ENCODE measurements around the gene ARHGAP35.
A peak's percentile ranks its signal among the peaks of the same experiment; 100 is the strongest.
"Not testable (repeated sequence)": the region's sequence is repeated elsewhere in the genome, so short reads cannot be mapped to it uniquely, and the experiment has no call there.

ARHGAP35 gene

DNA sequence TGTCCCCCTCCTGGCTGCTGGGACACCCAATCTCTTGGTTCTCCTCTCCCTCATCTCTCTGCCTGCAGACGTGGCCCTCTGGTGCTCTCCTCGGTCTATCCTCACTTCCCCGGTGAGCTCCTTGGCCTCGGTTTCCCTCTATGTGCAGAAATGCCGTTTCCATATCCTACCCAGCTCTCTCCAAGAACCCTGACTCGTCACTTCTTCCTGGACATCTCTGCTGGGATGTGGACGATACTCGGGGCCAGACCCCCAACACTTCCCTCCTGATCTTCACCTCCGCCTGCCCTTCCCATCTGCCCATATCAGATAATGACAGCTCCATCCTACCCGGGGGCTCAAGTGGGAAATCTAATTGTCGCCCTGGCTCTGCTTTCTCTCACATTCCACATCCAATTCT is 18.0 kb upstream of the ARHGAP35 start:
- DNase-seq (ENCODE audit: low read depth in 2 of 3, low spot score in 1 of 3): no peak

DNA sequence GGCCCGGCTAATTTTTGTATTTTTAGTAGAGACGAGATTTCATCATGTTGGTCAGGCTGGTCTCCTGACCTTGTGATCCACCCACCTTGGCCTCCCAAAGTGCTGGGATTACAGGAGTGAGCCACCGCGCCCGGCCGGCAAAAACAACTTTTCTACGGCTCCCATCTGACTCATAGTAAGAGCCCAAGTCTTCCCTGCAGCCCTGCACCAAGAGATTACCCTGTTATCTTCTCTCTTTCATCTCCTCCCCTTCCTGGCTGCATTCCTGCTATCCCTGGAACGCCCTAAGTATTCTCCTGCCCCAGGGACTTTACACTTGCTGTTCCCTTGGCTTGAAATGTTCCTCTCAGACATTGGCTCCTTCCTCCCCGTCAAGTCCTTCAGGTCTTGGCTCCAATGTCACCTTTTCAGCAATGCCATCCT is 16.7 kb upstream of the ARHGAP35 start:
- DNase-seq (ENCODE audit: low read depth in 2 of 3, low spot score in 1 of 3): no peak

DNA sequence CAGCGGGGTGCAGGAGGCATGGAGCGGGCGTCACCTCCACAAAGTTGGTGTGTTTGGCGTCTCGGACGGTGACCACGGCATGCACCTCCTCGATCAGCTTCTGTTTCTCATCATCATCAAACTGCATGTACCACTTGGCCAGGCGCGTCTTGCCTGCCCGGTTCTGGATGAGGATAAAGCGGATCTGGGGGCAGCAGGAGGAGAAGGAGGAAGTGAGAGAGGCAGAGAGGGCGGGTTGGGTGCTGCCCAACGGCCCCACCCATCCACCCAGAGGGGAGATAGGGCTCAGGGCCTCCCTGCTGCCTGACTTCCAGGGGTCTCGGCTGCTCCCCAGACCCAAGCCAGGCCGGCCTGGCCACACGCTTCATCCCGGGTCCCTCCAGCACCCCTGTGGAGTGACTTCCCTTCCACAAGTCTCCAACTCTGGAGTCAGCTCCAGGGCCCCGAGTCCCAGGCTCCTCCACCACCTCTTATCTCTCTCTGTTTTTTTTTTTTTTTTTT is 14.8 kb upstream of the ARHGAP35 start:
- no peak for DNase-seq (ENCODE audit: low read depth in 2 of 3, low spot score in 1 of 3)

DNA sequence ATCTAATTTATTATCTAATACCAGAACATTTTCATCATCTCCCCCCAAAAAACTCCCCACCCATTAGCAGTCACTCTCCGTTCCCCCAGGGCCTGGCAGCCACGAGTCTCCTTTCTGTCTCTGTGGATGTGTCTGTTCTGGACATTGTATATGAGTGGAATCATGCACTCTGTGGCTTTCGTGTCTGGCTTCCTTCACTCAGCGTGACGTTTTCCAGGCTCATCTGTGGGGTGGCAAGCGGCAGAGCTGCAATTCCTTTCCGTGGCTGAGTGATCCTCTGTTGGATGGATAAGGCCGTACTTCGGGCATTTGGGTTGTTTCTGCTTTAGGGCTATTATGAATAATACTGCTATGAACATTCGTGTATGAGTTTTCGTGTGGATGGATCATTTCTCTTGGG is 13.3 kb upstream of the ARHGAP35 start:
- no peak for DNase-seq (ENCODE audit: low read depth in 2 of 3, low spot score in 1 of 3)

DNA sequence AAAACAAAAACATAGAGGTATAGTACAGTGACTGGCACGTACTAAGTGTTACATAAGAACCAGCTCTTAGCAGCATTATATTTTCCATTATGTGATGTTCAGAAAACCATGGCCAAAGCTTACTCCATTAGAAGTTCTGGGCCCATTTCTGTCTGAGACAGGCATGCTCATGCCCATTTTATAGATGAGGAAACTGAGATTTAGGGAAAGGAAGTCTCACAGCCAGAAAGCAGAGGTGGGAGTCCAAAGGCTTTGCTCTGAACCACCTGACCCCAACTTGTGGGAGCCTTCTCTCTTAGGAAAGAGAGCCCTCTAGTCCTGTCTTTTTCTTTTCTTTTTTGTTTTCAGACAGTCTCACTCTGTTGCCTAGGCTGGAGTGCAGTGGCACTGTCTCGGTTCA is 12.4 kb upstream of the ARHGAP35 start:
- DNase-seq (ENCODE audit: low read depth in 2 of 3, low spot score in 1 of 3): no peak

DNA sequence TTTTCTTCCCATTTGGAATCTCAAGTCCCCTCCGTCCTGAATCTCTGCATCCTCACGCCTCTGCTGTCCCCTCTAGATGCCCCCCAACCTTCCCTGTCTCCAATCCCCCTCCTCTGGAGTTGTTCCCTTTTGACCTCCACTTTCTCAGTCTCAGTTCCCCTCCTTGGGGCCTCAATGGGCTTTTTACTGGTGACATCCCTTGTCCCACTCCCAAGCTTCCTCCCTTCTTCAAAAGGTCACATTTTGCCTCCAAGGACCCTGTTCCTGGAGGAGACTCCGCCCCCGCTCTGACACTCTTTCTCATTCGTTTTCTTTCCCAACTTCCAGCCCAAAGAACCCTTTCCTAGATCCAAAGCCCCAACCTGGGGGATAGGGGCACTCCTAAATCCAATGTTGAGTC is 11.2 kb upstream of the ARHGAP35 start:
- DNase-seq (ENCODE audit: low read depth in 2 of 3, low spot score in 1 of 3): no peak

DNA sequence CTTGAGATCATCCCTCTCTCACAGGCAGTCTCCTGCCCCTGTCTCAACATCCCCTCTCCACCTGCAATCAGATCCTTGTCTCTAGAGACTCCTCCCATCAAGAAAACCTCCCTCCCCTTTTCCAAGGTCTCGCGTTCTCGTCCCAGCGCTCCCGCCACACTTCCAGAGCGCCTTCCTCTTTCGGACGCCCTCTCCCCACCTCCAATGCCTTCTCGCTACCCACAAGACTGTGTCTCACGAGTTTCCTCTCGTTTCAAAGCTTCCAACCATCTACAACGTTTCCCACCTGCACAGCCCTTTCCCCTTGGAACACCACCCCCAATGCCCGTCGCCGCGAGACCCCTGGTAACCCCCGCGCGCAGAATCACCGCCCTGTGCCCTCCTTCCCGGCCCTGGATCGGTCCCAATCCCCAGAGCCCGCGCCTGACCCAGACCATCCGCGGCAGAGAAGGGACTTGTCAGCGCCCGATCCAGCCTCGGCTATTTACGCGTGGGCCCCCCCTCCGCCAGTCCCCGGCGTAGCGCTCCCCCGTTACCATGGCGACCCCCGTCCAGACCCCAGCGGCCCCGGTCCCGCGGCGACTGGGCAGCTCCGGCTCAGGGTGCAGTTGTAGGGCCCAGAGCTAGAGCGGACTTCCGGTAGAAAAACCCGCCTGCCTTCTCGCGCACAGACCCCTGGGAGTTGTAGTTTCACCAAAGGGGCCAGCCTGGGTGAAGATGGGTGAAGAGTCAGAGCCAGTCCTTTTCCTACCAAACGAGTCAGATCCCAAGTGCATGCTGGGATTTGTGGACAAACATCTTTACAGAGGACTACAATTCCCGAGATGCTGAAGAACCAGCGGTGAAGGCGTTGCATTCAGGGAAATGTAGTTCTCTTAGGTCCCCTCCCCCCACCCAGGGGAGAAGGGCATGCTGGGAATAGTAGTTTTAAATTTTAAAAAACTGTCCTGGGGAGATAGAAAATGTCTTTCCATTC is 10.3 kb upstream of the ARHGAP35 start, which contains the start of gene AP2S1:
TSS of gene AP2S1 (minus strand) at position 619 of the 976 bp plus-strand sequence. CDS start at position 539, 80 bp downstream.
- DNase-seq (ENCODE audit: low read depth in 2 of 3, low spot score in 1 of 3): peak; percentile 84 to 91 (median 89)

DNA sequence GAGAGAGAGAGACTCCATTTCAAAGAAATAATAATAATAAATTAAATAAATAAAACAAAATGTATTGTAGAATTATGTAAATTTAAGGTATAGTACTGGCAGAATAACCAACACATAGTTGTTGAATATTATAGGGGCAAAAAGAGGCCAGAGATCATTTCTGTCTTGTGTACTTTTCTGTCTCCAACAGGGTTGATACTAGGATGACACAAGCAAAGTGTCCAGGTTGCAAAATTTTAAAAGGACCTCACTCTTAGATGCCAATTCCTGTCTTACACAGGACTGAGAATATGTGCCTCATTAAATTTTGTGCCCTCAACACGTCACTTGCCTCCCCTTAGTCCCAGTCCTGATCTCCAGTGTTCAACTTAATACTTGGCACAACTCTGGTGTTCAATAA is 8.0 kb upstream of the ARHGAP35 start:
- no peak for DNase-seq (ENCODE audit: low read depth in 2 of 3, low spot score in 1 of 3)

DNA sequence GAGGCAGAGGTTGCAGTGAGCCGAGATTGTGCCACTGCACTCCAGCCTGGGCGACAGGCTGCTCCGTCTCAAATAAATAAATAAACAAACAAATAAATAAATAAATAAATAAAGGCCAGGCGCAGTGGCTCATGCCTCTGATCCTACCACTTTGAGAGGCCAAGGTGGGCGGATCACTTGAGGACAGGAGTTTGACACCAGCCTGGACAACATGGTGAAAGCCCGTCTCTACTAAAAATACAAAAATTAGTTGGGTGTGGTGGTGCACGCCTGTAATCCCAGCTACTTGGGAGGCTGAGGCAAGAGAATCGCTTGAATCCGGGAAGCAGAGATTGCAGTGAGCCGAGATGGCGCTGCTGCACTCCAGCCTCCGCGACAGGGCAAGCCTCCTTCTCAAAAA is 6.1 kb upstream of the ARHGAP35 start:
- not testable (repeated sequence) for DNase-seq (ENCODE audit: low read depth in 2 of 3, low spot score in 1 of 3)

DNA sequence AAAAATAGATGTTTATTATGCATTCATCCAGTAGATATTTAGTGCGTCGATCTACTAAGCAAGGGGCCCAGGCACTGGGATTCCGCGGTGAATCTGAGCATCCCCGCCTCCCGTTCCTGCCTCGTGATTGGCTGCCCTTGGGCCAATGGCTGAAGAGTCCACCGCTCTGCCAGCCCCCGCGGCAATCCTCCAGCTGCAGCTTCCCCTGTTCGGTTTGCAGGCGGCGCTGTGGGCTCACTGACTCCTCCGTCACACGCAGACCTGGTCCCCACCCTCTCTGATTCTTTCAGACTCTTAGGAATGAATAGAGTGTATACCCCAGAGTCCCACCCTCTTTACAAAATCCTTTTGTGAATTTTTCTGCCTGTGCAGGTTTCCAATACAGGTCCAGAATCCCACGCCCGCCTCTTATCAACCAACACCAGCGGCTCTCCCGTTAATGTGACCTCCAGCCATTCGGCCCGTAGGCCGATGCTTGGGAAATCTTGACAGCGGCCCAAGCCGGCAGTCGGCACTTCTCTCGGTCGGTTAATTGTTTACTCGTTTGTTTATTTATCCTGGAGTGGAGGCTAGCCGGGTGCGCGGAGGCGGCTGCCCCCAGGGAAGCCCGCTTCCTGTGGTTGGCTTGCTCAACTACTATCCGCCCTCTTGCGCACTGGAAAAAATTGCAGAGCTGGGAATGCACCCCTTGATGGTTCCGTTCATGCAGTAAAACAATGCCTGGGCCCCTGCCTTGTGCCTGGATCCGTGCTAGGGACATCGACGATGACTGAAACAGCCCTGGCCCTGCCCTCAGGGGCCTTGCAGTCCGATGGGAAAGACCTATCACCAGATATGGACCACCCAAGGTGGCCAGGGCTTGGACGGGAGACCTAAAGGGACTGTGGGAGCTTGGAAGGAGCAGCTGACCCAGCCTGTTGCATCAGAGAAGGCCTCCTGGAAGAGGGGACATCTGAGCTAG is 4.5 kb upstream of the ARHGAP35 start:
- peak; percentile 83 to 90 (median 86) for DNase-seq (ENCODE audit: low read depth in 2 of 3, low spot score in 1 of 3)

DNA sequence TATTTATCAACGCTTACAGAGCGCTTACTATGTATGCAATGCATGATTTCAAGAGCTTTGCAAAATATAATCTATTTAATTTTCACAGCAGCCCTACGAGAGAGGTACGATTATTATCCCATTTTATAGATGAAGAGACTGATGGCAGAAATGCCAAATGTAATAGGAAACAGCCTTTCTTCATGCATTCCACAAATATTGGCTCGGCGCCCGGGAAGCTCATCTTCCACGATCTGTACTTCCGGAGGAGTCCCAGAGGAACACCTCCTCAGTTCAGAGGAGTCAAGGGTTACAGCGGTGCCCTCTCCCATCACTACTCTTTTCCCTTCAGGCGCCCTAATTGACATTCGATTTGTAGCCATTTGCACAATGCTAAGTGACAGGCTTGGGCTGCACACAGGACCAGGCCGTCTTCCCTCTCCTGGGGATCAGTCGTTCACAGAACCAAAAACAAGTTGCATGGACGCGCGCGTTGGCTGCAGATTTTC is 1.1 kb upstream of the ARHGAP35 start:
- DNase-seq (ENCODE audit: low read depth in 2 of 3, low spot score in 1 of 3): no peak

DNA sequence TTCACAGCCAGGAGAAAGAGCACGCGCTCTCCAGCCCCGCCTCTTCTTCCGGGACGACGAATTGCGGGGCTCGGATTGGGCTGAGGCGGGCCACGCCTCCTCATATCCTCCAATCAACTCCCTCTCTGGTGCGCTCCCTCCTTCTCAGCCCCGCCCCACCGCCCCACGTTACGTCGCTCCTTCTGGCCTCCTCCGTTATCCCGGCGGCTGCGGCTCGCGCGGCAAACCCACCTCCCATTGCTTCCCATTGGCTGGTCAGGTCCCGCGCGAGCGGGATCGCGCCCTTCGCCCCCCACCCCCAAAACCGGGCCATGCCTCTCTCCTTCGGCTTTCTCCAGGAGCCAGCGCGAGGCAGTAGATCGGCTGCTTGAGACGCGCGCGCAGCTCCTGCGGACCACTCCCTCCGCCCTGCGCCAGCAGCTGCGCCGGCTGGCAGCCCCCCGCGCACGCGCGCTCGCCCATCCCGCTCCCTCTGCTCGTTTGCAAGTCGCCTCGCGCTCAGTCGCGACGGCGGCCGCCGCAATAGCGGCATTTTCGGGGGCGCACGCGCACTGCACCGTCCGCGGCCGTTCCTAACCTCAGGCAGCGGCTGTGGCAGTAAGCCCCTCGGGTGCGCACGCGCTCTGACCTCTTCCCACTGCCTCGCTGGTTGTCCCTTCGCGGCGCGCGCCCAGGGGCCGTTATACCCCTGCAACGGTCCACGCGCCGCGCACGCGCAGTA is 512 bp upstream of the ARHGAP35 start:
- DNase-seq (ENCODE audit: low read depth in 2 of 3, low spot score in 1 of 3): peak; percentile 91 to 97 (median 97)

DNA sequence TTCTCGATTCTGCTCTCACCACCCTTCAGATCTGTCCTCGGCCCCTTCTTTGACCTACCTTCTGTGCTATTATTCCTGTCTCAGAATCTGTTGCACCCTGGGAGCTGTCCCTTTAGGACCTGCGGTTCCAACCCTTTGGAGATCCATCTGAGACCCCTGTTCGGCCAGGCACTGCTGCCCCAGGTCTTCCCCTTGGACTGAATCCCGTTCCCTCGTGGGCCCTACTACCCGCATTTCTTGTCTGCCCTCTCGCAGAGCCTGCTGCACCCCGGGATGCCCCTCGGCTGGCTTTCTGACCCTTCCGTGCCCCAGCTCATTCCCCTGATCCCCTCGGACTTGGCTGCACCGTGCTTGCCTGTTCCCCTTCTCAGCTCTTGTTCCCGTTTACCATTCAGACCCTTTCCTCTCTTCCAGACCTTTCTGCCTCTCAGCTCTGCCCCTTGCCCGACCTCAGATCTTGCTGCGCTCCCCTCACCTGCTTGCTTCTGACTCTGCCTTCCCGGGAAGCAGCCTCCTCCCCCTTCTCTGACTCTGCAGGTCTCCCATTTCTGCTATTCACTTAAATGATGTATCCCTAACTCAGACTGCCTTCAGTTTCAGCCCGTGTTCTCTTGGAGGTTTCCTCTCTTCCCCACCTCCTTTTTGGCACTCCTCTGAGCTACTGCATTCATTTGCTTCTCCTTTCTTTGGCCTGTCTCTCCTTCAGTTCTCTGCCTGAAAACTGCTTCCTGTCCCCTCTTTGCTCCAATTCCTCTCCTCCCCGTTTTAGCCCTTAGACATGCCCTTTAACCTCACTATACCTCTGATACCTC is 1.1 kb downstream of the ARHGAP35 start:
- DNase-seq (ENCODE audit: low read depth in 2 of 3, low spot score in 1 of 3): no peak

DNA sequence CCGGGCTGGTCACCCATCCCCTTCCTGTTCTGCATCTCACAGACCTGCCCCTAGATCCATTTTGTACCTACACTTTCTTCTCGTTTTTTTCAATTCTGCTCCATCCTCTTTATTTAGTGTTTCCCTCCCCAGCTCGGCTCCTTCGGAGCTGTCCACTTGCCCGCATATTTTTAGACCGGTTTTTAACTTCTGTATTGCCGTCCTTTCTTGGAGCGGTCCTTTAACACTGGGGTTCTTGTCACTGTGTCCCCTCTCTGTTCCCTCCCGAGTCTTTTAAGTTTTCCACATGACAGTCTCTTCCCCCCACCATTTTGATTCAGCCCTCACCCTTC is 1.7 kb downstream of the ARHGAP35 start:
- DNase-seq (ENCODE audit: low read depth in 2 of 3, low spot score in 1 of 3): no peak

DNA sequence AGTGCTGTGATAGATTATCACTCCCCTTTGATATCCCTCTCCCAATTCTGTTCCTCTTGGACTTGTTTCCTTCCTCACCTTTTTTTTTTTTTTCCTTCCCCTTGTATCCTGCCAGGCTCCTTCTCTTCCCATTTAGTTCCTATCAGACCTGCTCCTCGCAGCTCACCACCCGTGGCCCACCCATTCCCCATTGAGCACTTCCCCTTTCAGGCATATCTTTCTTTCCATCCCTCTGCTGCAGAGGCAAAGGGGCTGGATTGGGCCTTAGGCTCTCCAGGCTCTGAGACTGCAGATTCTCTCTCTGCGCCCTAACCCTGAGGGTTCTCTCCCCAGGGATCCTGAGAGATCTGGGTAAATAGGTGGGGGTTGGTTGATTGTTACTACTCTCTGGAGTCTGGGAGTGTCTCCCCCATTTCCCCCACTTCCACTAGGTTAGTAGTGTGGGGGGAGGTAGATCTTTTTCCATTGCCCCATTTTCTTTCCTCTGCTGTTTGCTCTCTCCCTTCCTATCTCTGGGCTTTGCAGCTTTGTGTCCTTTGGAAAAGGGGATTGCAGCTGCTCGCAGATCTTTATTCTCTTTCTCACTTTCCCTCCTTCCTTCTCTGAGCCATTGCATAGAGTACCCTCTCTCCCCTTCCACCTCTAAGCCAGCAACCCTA is 2.3 kb downstream of the ARHGAP35 start:
- DNase-seq (ENCODE audit: low read depth in 2 of 3, low spot score in 1 of 3): no peak

DNA sequence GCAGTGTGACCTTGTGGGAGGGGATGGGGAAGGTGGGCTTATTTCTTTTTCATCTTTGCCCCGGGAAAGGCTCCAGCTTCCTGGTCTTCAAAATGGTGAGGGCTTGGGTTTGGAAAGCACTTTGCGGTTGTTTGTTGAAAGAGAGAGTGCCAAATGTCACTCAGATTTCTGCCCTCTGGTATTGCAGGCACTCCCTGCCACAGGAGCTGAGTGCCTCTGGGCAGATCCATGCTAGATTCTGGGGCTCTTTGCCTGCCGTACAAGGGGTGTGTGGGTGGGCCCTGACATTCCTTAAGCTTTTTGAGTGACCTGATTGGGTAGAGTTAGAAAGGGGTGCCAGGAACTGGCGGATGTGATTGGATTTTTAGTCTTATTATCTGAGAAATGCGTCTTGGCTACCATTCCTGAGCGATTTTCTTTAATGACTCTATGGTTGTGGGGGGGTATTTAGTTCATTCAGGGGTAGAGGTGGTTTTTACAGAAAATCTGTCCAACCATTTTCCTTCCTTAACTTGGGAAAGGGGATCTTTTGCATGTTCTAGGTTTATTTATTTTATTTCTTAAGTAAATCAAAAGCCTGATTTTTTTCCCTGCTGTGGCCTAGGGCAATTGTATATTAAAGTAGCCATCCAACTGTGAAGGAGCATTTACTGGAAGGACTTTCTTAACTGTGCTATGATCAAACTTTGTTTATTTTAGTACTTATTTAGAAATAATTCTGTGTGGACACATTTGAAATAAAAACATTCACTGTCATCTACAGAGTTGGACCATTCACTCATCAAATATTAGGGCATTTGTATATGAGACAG is 3.2 kb downstream of the ARHGAP35 start:
- no peak for DNase-seq (ENCODE audit: low read depth in 2 of 3, low spot score in 1 of 3)

DNA sequence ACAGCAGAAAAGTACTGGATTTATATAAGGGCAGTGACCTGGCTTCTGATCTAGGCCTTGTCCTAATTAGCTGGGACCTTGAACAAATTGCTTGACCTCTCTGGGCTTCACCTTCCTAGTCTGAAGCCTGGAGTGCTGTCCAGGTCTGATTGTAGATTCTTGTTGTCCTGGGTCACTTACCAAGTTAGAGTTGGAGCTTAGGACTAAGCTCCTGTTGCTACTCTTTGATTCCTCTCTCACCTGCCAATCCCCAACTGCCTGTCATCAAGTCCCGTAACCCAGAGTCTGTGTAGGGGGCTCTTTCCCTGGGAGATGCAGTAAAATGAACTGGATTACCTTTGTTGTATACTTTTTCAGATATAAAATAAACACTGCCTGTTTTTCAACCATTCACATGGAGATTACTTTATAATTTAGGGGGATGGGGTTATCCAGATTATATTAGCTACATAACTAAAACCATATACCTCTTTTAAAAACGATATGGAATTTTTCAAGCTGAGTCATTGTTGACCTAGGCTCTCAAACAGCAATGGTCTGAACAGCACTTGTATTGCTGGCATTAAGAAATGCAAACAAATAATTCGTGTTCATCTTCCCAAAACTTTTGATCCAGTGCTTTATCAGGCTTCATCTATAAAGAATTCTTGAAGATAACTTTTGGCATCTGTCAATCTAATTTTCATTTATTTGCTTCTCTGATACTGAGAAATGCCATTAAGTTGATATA is 5.8 kb downstream of the ARHGAP35 start:
- DNase-seq (ENCODE audit: low read depth in 2 of 3, low spot score in 1 of 3): no peak

DNA sequence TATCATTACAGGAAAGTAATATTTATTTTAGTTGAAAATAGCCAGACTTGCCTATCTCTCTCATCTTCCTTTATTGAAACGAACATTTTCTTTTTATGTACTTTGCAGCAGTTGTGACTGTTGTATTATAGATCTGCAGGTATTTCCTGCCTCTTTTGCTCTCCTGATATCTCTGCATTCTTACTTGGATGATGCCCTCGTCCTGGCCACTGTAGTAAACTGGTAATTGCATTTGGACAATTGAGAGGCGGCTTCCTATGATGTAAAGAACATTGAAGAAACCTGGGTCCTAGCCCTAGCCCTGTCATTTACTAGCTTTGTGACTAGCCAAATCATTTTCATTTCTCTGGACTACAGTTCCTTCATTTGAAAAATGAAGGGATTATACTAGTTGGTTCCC is 6.4 kb downstream of the ARHGAP35 start:
- no peak for DNase-seq (ENCODE audit: low read depth in 2 of 3, low spot score in 1 of 3)
